CD14-positive monocyte (primary cell): Measurements from ENCODE around the gene FAM50A. TPM values are rescaled to one million over a fixed set of nuclear protein-coding genes. Genes with fewer than 3 reads are reported as not detected.
A peak's percentile ranks its signal among the peaks of the same experiment; 100 is the strongest.

ENCODE experiments used
- DNase-seq, 3 donors: peaks; one replicate each; pipeline ENCODE4 v3.0.0-alpha.2; 2011 to 2022
- H2AFZ ChIP-seq: 2 replicates; pipeline ENCODE4 v1.6.0; 2012; ENCODE audit warnings: mild to moderate bottlenecking, low read depth, low read length, inconsistent platforms; ENCODE audit not compliant: insufficient read depth, poor library complexity, severe bottlenecking
- H3K27ac ChIP-seq, 2 donors: 1 replicate in 1 of 2; 2 replicates in 1 of 2; pipeline ENCODE4 v1.5.1; 2012 to 2013; ENCODE audit warnings: low read length in 2 of 2, control low read depth in 1 of 2, inconsistent platforms in 1 of 2, low read depth in 1 of 2, mild to moderate bottlenecking in 1 of 2
- H3K27me3 ChIP-seq, 2 donors: one replicate each; pipeline versions ENCODE4 v1.6.0 to v1.6.1; 2011 to 2013; ENCODE audit warnings: low read length in 2 of 2; ENCODE audit not compliant: control insufficient read depth in 2 of 2, insufficient read depth in 2 of 2
- H3K36me3 ChIP-seq, 2 donors: replicated peaks in 1 of 2; 1 replicate in 1 of 2; 2 replicates in 1 of 2; pipeline versions ENCODE4 v1.5.1 to v1.6.1; 2012 to 2013; ENCODE audit warnings: low read length in 2 of 2, control low read depth in 1 of 2, inconsistent platforms in 1 of 2, mild to moderate bottlenecking in 1 of 2; ENCODE audit not compliant: insufficient read depth in 2 of 2, control insufficient read depth in 1 of 2
- H3K4me1 ChIP-seq, 2 donors: 1 replicate in 1 of 2; 2 replicates in 1 of 2; pipeline versions ENCODE4 v1.5.1 to v1.6.1; 2012 to 2013; ENCODE audit warnings: low read length in 2 of 2, control low read depth in 1 of 2, inconsistent platforms in 1 of 2, mild to moderate bottlenecking in 1 of 2, moderate library complexity in 1 of 2; ENCODE audit not compliant: insufficient read depth in 2 of 2, control insufficient read depth in 1 of 2
- H3K4me2 ChIP-seq: replicated peaks from 2 replicates; pipeline ENCODE3; 2012; ENCODE audit warnings: low read length, moderate library complexity, mild to moderate bottlenecking; ENCODE audit not compliant: poor library complexity, severe bottlenecking; ENCODE audit errors: extremely low read depth
- H3K4me3 ChIP-seq, 3 experiments: fragments of 200-600 bp in 1 of 3; sonication (generic) in 1 of 3; replicated peaks in 1 of 3; 1 replicate in 2 of 3; 2 replicates in 1 of 3; pipeline ENCODE4 v1.5.1; 2011 to 2013; ENCODE audit warnings: low read length in 3 of 3, mild to moderate bottlenecking in 3 of 3, control low read depth in 2 of 3, low read depth in 2 of 3, inconsistent platforms in 1 of 3, moderate library complexity in 1 of 3
- H3K79me2 ChIP-seq: 2 replicates; pipeline ENCODE4 v1.6.0; 2012; ENCODE audit warnings: mild to moderate bottlenecking, control low read depth, inconsistent platforms, low read length, moderate library complexity; ENCODE audit not compliant: insufficient read depth
- H3K9ac ChIP-seq: 2 replicates; pipeline ENCODE4 v1.6.0; 2017; ENCODE audit warnings: low read length, mild to moderate bottlenecking; ENCODE audit not compliant: insufficient read depth, poor library complexity, severe bottlenecking
- H3K9me3 ChIP-seq, 2 donors: replicated peaks in 1 of 2; 1 replicate in 1 of 2; 2 replicates in 1 of 2; pipeline versions ENCODE4 v1.5.1 to v1.6.1; 2012 to 2013; ENCODE audit warnings: low read length in 2 of 2, control low read depth in 1 of 2; ENCODE audit not compliant: control insufficient read depth in 1 of 2, insufficient read depth in 1 of 2
- H4K20me1 ChIP-seq: 2 replicates; pipeline ENCODE4 v1.6.0; 2012; ENCODE audit warnings: mild to moderate bottlenecking, low read length, control low read depth, moderate library complexity; ENCODE audit not compliant: insufficient read depth
- H3K27ac Mint-ChIP-seq, 7 donors: one replicate each; pipeline ENCODE4 v1.8.0; 2020; ENCODE audit warnings: mild to moderate bottlenecking in 7 of 7, mixed read lengths in 7 of 7, moderate library complexity in 6 of 7, inconsistent platforms in 2 of 7
- H3K27me3 Mint-ChIP-seq, 3 donors: one replicate each; pipeline ENCODE4 v1.8.0; 2021 to 2022; ENCODE audit warnings: low read depth in 3 of 3, mild to moderate bottlenecking in 3 of 3, mixed read lengths in 3 of 3, moderate library complexity in 3 of 3, inconsistent platforms in 1 of 3
- H3K36me3 Mint-ChIP-seq, 2 donors: one replicate each; pipeline ENCODE4 v1.8.0; 2020; ENCODE audit warnings: mixed read lengths in 2 of 2, inconsistent platforms in 1 of 2, mild to moderate bottlenecking in 1 of 2
- H3K4me1 Mint-ChIP-seq: one replicate; pipeline ENCODE4 v1.8.0; 2020; ENCODE audit warnings: mild to moderate bottlenecking, mixed read lengths
- H3K4me3 Mint-ChIP-seq, 2 donors: one replicate each; pipeline ENCODE4 v1.8.0; 2020; ENCODE audit warnings: mild to moderate bottlenecking in 2 of 2, mixed read lengths in 2 of 2, moderate library complexity in 1 of 2
- H3K9me3 Mint-ChIP-seq, 7 donors: one replicate each; pipeline ENCODE4 v1.8.0; 2020 to 2022; ENCODE audit warnings: mixed read lengths in 7 of 7, mild to moderate bottlenecking in 6 of 7, moderate library complexity in 6 of 7, inconsistent platforms in 2 of 7
- CTCF ChIP-seq: fragments of 200-600 bp; IDR thresholded peaks from one replicate; pipeline ENCODE4 v1.8.0; 2022; ENCODE audit warnings: antibody characterized with exemption, mild to moderate bottlenecking
- WGBS: methylation state at CpG from one replicate; pipeline ENCODE4 v1.1.5; 2013; ENCODE audit warnings: missing lambda C conversion rate; ENCODE audit not compliant: insufficient coverage; 5-methylcytosine and 5-hydroxymethylcytosine counted together
- intact Hi-C, 2 donors: fragments of 100-400 bp; cut with micrococcal nuclease; formaldehyde crosslinking; loops; one replicate each; pipeline versions ENCODE4 v1.15.0 to v1.15.1; 2023
- polyA plus RNA-seq, 3 donors: library from polyadenylated mRNA; depleted of rRNA in 1 of 3; unstranded in 2 of 3; stranded (reverse) in 1 of 3; fragments of 300-500 nt in 2 of 3; fragments of >200 nt in 1 of 3; fragmentation: Illumina TruSeq in 2 of 3; gene quantifications; 1 replicate in 2 of 3; 2 replicates in 1 of 3; pipeline ENCODE4 v1.2.3, GENCODE V29; 2012 to 2021

Gene FAM50A
- polyA plus RNA-seq, 3 donors, result 23.9 to 88.9 (median 46.4) TPM

- intact Hi-C loops, result loop anchor here in 1 of 2 donors (5.0 kb wide), 1 partner anchor 33 kb away; no protein-coding TSS in a partner anchor
- no peak for DNase-seq
- 100% methylated on average over 5 of the region's 19 CpGs for WGBS
- peaks cover 48 to 61% of the 10 kb centered on the region in 2 donors for H3K36me3 Mint-ChIP-seq
- H3K27ac ChIP-seq, result no peak overlapping the region
- H3K4me3 ChIP-seq, result no peak overlapping the region
- H3K9me3 Mint-ChIP-seq, result peaks cover 0 to 17% (median 11%) of the 10 kb centered on the region in 7 donors
- peaks cover 0 to 15% (median 2%) of the 10 kb centered on the region in 3 donors for H3K27me3 Mint-ChIP-seq
- peaks cover 47 to 49% of the 10 kb centered on the region in 2 donors for H3K36me3 ChIP-seq
- H3K27ac Mint-ChIP-seq, result peak overlapping the region in 3 of 7 donors; percentile 16 to 36 (median 26)
- no peak overlapping the region for H3K4me3 Mint-ChIP-seq
- no peaks in the 10 kb centered on the region for H3K27me3 ChIP-seq
- H3K9me3 ChIP-seq, result peaks cover 0 to 5% of the 10 kb centered on the region in 2 donors
- peaks cover 35 to 43% of the 10 kb centered on the region in 2 donors for H3K4me1 ChIP-seq
- H4K20me1 ChIP-seq, result peaks cover 12% of the 10 kb centered on the region
- TF ChIP-seq CTCF, result no peak
- H2AFZ ChIP-seq, result no peak overlapping the region
- no peak overlapping the region for H3K4me2 ChIP-seq
- no peak overlapping the region for H3K9ac ChIP-seq
- peaks cover 51% of the 10 kb centered on the region for H3K79me2 ChIP-seq
- H3K4me1 Mint-ChIP-seq, result peaks cover 38% of the 10 kb centered on the region
Observed at GRCh38 chrX:154435171-154435733, 8.7 kb upstream of the FAM50A start.

GRCh38 chrX:154436374-154436982 lies 7.5 kb upstream of the FAM50A start:
- peak overlapping the region; percentile 44 to 66 for H3K27ac ChIP-seq
- no peak overlapping the region for H2AFZ ChIP-seq
- TF ChIP-seq CTCF, result no peak
- Mint-ChIP-seq H3K4me3 (peak overlapping the region; percentile 53 to 73), H3K27ac (peak overlapping the region; percentile 72 to 89 (median 80)), H3K9me3 (peaks cover 0 to 17% (median 11%) of the 10 kb centered on the region in 7 donors), H3K36me3 (peaks cover 56 to 72% of the 10 kb centered on the region in 2 donors), H3K4me1 (peaks cover 26% of the 10 kb centered on the region), H3K27me3 (peaks cover 0 to 15% (median 0%) of the 10 kb centered on the region in 3 donors)
- H3K27me3 ChIP-seq, result no peaks in the 10 kb centered on the region
- WGBS, result 3% methylated on average over 30 of the region's 78 CpGs
- peak overlapping the region; percentile 7 to 75 (median 34) for H3K4me3 ChIP-seq
- H3K9ac ChIP-seq, result peak overlapping the region; percentile 60
- peaks cover 22 to 31% of the 10 kb centered on the region in 2 donors for H3K4me1 ChIP-seq
- peak; percentile 16 to 61 (median 26) for DNase-seq
- intact Hi-C loops, result loop anchor here in 1 of 2 donors (5.0 kb wide), 1 partner anchor 34 kb away; no protein-coding TSS in a partner anchor
- H4K20me1 ChIP-seq, result peaks cover 15% of the 10 kb centered on the region
- peaks cover 0 to 5% of the 10 kb centered on the region in 2 donors for H3K9me3 ChIP-seq
- H3K4me2 ChIP-seq, result peak overlapping the region; percentile 75
- H3K36me3 ChIP-seq, result peaks cover 57 to 60% of the 10 kb centered on the region in 2 donors
- peaks cover 49% of the 10 kb centered on the region for H3K79me2 ChIP-seq
